HepG2 (cell line): ENCODE results near the gene STRBP. TPM values are rescaled to one million over a fixed set of nuclear protein-coding genes. Genes with fewer than 3 reads are reported as not detected.

Source experiments
- ELF4 ChIP-seq: sonication (generic); formaldehyde crosslinking; IDR thresholded peaks from 2 replicates; pipeline ENCODE4 v1.5.0; 2020; ENCODE audit warnings: missing genetic modification reagents, mild to moderate bottlenecking, moderate library complexity, borderline replicate concordance
- HDAC2 ChIP-seq: sonication (generic); formaldehyde crosslinking; IDR thresholded peaks from 2 replicates; pipeline ENCODE4 v1.4.0; 2020; ENCODE audit warnings: missing genetic modification reagents
- HNF4A ChIP-seq: sonication (generic); formaldehyde crosslinking; IDR thresholded peaks from 2 replicates; pipeline ENCODE4 v1.4.0; 2020; ENCODE audit warnings: missing genetic modification reagents
- KDM6A ChIP-seq: IDR thresholded peaks from 2 replicates; pipeline ENCODE4 v1.6.1; 2016; ENCODE audit warnings: low read depth
- LCORL ChIP-seq, 2 experiments: fragments of 450-650 bp in 1 of 2; sonication (generic) in 1 of 2; formaldehyde crosslinking in 1 of 2; IDR thresholded peaks; 2 replicates each; pipeline versions ENCODE4 v1.5.0 to v1.6.1; 2017 to 2020; ENCODE audit warnings: antibody characterized with exemption in 1 of 2, missing genetic modification reagents in 1 of 2
- MXD4 ChIP-seq: IDR thresholded peaks from 2 replicates; pipeline ENCODE4 v1.6.1; 2016; ENCODE audit warnings: mild to moderate bottlenecking, missing biosample characterization, missing genetic modification reagents
- MYC ChIP-seq: sonication (generic); formaldehyde crosslinking; IDR thresholded peaks from 2 replicates; pipeline ENCODE4 v1.9.0; 2021; ENCODE audit warnings: missing genetic modification reagents, borderline replicate concordance
- NFKBIZ ChIP-seq: IDR thresholded peaks from 2 replicates; pipeline ENCODE4 v1.6.1; 2018; ENCODE audit warnings: missing genetic modification reagents, missing compliant biosample characterization
- RAD21 ChIP-seq: fragments of 450-650 bp; formaldehyde crosslinking; IDR thresholded peaks from 2 replicates; pipeline ENCODE4 v1.5.0; 2020; ENCODE audit warnings: mild to moderate bottlenecking
- RBAK ChIP-seq: sonication (generic); formaldehyde crosslinking; IDR thresholded peaks from 2 replicates; pipeline ENCODE4 v1.5.1; 2020; ENCODE audit warnings: mild to moderate bottlenecking, missing genetic modification reagents
- RNF2 ChIP-seq: fragments of 450-650 bp; conservative IDR thresholded peaks from 2 replicates; pipeline ENCODE4 v1.6.1; 2016; ENCODE audit warnings: low read depth
- SIX4 ChIP-seq: sonication (generic); formaldehyde crosslinking; IDR thresholded peaks from 2 replicates; pipeline ENCODE4 v1.4.0; 2020; ENCODE audit warnings: missing genetic modification reagents
- SOX13 ChIP-seq, 3 experiments: fragments of 450-650 bp in 1 of 3; sonication (generic) in 1 of 3; formaldehyde crosslinking in 1 of 3; IDR thresholded peaks in 2 of 3; conservative IDR thresholded peaks in 1 of 3; 2 replicates each; pipeline versions ENCODE4 v1.5.0 to v1.6.1; 2016 to 2020; ENCODE audit warnings: antibody characterized with exemption in 1 of 3, mild to moderate bottlenecking in 1 of 3, missing compliant biosample characterization in 1 of 3, missing genetic modification reagents in 1 of 3, moderate library complexity in 1 of 3
- ZFP1 ChIP-seq: IDR thresholded peaks from 2 replicates; pipeline ENCODE4 v1.6.1; 2016
- ZFP82 ChIP-seq: sonication (generic); formaldehyde crosslinking; IDR thresholded peaks from 2 replicates; pipeline ENCODE4 v1.5.1; 2020; ENCODE audit warnings: mild to moderate bottlenecking, missing genetic modification reagents, borderline replicate concordance
- ZNF614 ChIP-seq: IDR thresholded peaks from 2 replicates; pipeline ENCODE4 v1.6.1; 2018; ENCODE audit warnings: missing biosample characterization, missing genetic modification reagents, inconsistent platforms, borderline replicate concordance
- polyA plus RNA-seq, 8 experiments: library from polyadenylated mRNA; depleted of rRNA in 3 of 8; stranded (reverse) in 7 of 8; unstranded in 1 of 8; fragments of >200 nt; fragmentation: Illumina TruSeq in 4 of 8; extraction: Trizol in 4 of 8; gene quantifications; 2 replicates each; pipeline versions ENCODE4 v1.2.1 to v1.2.3, GENCODE V29; 2011 to 2016; ENCODE audit warnings: low read depth in 4 of 8, missing spikeins in 1 of 8, mixed read lengths in 1 of 8; ENCODE audit not compliant: insufficient read depth in 1 of 8
- total RNA-seq, 5 experiments: library from RNA; depleted of rRNA; stranded (reverse); fragments of >200 nt; fragmentation: Illumina TruSeq; extraction: Trizol; gene quantifications; 2 replicates each; pipeline ENCODE4 v1.2.3, GENCODE V29; 2016; ENCODE audit warnings: low read depth in 1 of 5
- TF ChIP-seq, protein P1 (sequence below): sonication (generic); formaldehyde crosslinking; IDR thresholded peaks from 2 replicates; pipeline ENCODE4 v1.4.0; 2020; ENCODE audit warnings: missing genetic modification reagents, borderline replicate concordance
- TF ChIP-seq, protein P2 (sequence below), 2 experiments: fragments of 450-650 bp in 1 of 2; sonication (generic) in 1 of 2; formaldehyde crosslinking; IDR thresholded peaks; 2 replicates each; pipeline versions ENCODE4 v1.5.0 to v1.8.0; 2020 to 2022; ENCODE audit warnings: mild to moderate bottlenecking in 1 of 2, missing genetic modification reagents in 1 of 2
- TF ChIP-seq, protein P3 (sequence below): sonication (generic); formaldehyde crosslinking; IDR thresholded peaks from 2 replicates; pipeline ENCODE4; 2020; ENCODE audit warnings: missing genetic modification reagents, mild to moderate bottlenecking, borderline replicate concordance
- TF ChIP-seq, protein P4 (sequence below): sonication (generic); formaldehyde crosslinking; IDR thresholded peaks from 2 replicates; pipeline ENCODE4 v1.5.1; 2020; ENCODE audit warnings: missing genetic modification reagents, mild to moderate bottlenecking, borderline replicate concordance

The STRBP gene
- total and polyA plus RNA-seq, 2 of the 13 experiments (the other 11 are each of a cell fraction or from before 2014, with no cell fraction given): 14.5 to 38.5 TPM

GRCh38 chr9:123109540-123110279 lies 158.7 kb downstream of the STRBP start (continued):
- TF ChIP-seq, protein P1, sequence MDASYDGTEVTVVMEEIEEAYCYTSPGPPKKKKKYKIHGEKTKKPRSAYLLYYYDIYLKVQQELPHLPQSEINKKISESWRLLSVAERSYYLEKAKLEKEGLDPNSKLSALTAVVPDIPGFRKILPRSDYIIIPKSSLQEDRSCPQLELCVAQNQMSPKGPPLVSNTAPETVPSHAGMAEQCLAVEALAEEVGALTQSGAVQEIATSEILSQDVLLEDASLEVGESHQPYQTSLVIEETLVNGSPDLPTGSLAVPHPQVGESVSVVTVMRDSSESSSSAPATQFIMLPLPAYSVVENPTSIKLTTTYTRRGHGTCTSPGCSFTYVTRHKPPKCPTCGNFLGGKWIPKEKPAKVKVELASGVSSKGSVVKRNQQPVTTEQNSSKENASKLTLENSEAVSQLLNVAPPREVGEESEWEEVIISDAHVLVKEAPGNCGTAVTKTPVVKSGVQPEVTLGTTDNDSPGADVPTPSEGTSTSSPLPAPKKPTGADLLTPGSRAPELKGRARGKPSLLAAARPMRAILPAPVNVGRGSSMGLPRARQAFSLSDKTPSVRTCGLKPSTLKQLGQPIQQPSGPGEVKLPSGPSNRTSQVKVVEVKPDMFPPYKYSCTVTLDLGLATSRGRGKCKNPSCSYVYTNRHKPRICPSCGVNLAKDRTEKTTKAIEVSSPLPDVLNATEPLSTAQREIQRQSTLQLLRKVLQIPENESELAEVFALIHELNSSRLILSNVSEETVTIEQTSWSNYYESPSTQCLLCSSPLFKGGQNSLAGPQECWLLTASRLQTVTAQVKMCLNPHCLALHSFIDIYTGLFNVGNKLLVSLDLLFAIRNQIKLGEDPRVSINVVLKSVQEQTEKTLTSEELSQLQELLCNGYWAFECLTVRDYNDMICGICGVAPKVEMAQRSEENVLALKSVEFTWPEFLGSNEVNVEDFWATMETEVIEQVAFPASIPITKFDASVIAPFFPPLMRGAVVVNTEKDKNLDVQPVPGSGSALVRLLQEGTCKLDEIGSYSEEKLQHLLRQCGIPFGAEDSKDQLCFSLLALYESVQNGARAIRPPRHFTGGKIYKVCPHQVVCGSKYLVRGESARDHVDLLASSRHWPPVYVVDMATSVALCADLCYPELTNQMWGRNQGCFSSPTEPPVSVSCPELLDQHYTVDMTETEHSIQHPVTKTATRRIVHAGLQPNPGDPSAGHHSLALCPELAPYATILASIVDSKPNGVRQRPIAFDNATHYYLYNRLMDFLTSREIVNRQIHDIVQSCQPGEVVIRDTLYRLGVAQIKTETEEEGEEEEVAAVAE (CRISPR knock-in tag): no peak
- TF ChIP-seq ZNF614 (CRISPR knock-in tag): peak; percentile 74; the same call in 1 of the 2 replicates
- TF ChIP-seq ELF4 (CRISPR knock-in tag): no peak
- peak; percentile 42; the same call in 1 of the 2 replicates for TF ChIP-seq RBAK
- 0 out of 2 replicates have a peak, but pooled peaks have one; percentile 19 for TF ChIP-seq RAD21 (CRISPR knock-in tag)
- TF ChIP-seq RNF2: no peak
- TF ChIP-seq MYC (CRISPR knock-in tag): peak; percentile 69
- TF ChIP-seq LCORL (IDR thresholded peaks at IDR 0.05): no peak
- peak; percentile 63; the same call in 1 of the 2 replicates for TF ChIP-seq LCORL (CRISPR knock-in tag; IDR thresholded peaks at IDR 0.05)
- 0 out of 2 replicates have a peak, but pooled peaks have one; percentile 22 for TF ChIP-seq KDM6A (CRISPR knock-in tag)
- TF ChIP-seq, protein P2, sequence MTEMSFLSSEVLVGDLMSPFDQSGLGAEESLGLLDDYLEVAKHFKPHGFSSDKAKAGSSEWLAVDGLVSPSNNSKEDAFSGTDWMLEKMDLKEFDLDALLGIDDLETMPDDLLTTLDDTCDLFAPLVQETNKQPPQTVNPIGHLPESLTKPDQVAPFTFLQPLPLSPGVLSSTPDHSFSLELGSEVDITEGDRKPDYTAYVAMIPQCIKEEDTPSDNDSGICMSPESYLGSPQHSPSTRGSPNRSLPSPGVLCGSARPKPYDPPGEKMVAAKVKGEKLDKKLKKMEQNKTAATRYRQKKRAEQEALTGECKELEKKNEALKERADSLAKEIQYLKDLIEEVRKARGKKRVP (CRISPR knock-in tag; IDR thresholded peaks at IDR 0.05): 0 out of 4 replicates have a peak, but pooled peaks of 1 of the 2 experiments have one; percentile 46
- peak; percentile 93 for TF ChIP-seq HNF4A (CRISPR knock-in tag)
- TF ChIP-seq SIX4: no peak
- TF ChIP-seq SOX13 (IDR thresholded peaks at IDR 0.05): no peak
- TF ChIP-seq SOX13 (CRISPR knock-in tag; conservative IDR thresholded peaks at IDR 0.05 in 1 of 2, IDR thresholded peaks at IDR 0.05 in 1 of 2): peak in 1 of 2 experiments; percentile 61; a peak in 2 of 4 replicates
- TF ChIP-seq, protein P3, sequence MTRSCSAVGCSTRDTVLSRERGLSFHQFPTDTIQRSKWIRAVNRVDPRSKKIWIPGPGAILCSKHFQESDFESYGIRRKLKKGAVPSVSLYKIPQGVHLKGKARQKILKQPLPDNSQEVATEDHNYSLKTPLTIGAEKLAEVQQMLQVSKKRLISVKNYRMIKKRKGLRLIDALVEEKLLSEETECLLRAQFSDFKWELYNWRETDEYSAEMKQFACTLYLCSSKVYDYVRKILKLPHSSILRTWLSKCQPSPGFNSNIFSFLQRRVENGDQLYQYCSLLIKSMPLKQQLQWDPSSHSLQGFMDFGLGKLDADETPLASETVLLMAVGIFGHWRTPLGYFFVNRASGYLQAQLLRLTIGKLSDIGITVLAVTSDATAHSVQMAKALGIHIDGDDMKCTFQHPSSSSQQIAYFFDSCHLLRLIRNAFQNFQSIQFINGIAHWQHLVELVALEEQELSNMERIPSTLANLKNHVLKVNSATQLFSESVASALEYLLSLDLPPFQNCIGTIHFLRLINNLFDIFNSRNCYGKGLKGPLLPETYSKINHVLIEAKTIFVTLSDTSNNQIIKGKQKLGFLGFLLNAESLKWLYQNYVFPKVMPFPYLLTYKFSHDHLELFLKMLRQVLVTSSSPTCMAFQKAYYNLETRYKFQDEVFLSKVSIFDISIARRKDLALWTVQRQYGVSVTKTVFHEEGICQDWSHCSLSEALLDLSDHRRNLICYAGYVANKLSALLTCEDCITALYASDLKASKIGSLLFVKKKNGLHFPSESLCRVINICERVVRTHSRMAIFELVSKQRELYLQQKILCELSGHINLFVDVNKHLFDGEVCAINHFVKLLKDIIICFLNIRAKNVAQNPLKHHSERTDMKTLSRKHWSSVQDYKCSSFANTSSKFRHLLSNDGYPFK (CRISPR knock-in tag): no peak
- peak; percentile 67 for TF ChIP-seq HDAC2 (CRISPR knock-in tag)
- TF ChIP-seq ZFP82: no peak
- no peak for TF ChIP-seq NFKBIZ (CRISPR knock-in tag)
- TF ChIP-seq, protein P4, sequence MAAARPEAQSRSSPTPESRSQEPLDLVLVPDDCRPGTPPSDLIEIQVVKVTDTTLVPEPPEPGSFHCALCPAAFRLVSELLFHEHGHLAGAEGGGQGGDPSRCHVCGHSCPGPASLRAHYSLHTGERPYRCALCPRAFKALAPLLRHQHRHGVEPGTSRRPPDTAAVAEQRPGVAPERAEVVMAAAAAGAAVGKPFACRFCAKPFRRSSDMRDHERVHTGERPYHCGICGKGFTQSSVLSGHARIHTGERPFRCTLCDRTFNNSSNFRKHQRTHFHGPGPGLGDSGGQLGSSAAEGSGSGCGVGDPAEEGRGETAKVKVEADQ: no peak
- no peak for TF ChIP-seq ZFP1 (CRISPR knock-in tag)
- peak; percentile 44; the same call in 1 of the 2 replicates for TF ChIP-seq MXD4 (CRISPR knock-in tag)
